Cardiac septum (tissue), 1 donor: Measurements from ENCODE around the gene KPNA4. TPM values are rescaled to one million over a fixed set of nuclear protein-coding genes. Genes with fewer than 3 reads are reported as not detected.
"Not testable (repeated sequence)": the region's sequence is repeated elsewhere in the genome, so short reads cannot be mapped to it uniquely, and the experiment has no call there.

Experiments
- DNase-seq: peaks from one replicate; pipeline ENCODE4 v3.0.0-alpha.2; 2020; ENCODE audit warnings: low spot score
- intact Hi-C: fragments of 100-400 bp; cut with DNase I; formaldehyde crosslinking; loops from one replicate; pipeline ENCODE4 v1.14.0; 2022
- total RNA-seq: library from RNA; stranded (reverse); fragmentation: NEBNext Ultra II Directional; extraction: Animal tissue kit (Norgen Biotek cat#: 25700); gene quantifications from one replicate; pipeline ENCODE4 v1.2.1, GENCODE V29; 2021
- donor health status: DM: no; HTN: no; CAD: no.

The KPNA4 gene
- total RNA-seq, 1 donor from 2014 or later: 144 TPM

- DNase-seq: no peak
- intact Hi-C loops: no loop called here
Observed at GRCh38 chr3:160464321-160464720, 101.0 kb downstream of the KPNA4 start.

GRCh38 chr3:160460033-160460432 is 105.3 kb downstream of the KPNA4 start:
- DNase-seq: no peak
- intact Hi-C loops: no loop called here

GRCh38 chr3:160459450-160459970 is 105.9 kb downstream of the KPNA4 start:
- no peak for DNase-seq

GRCh38 chr3:160458151-160458550 is 107.2 kb downstream of the KPNA4 start:
- intact Hi-C loops: no loop called here
- no peak for DNase-seq

More at GRCh38 chr3:160459450-160459970, 105.9 kb downstream of the KPNA4 start:
- intact Hi-C loops: no loop called here

- intact Hi-C loops: no loop called here
- no peak for DNase-seq
Observed at GRCh38 chr3:160455846-160456245, 109.5 kb downstream of the KPNA4 start.

- intact Hi-C loops: no loop called here
- no peak for DNase-seq
Observed at GRCh38 chr3:160454995-160455394, 110.4 kb downstream of the KPNA4 start.

GRCh38 chr3:160452251-160452650 is 113.1 kb downstream of the KPNA4 start:
- DNase-seq, intact Hi-C loops: not testable (repeated sequence)

GRCh38 chr3:160451602-160452001 is 113.8 kb downstream of the KPNA4 start:
- DNase-seq: no peak
- intact Hi-C loops: no loop called here

GRCh38 chr3:160450846-160451245 is 114.5 kb downstream of the KPNA4 start:
- intact Hi-C loops: no loop called here
- no peak for DNase-seq

GRCh38 chr3:160449636-160450598 is 115.5 kb downstream of the KPNA4 start, which contains the start of gene TRIM59:
Gene TRIM59 (minus strand): TSS chr3:160449786. CDS start chr3:160439183, 10,603 bp downstream.
- intact Hi-C loops: no loop called here

GRCh38 chr3:160448845-160449635 is 116.3 kb downstream of the KPNA4 start:
- no peak for DNase-seq
- intact Hi-C loops: no loop called here

More at GRCh38 chr3:160449636-160450598, 115.5 kb downstream of the KPNA4 start, which contains the start of gene TRIM59:
- peak; percentile 95 for DNase-seq

- intact Hi-C loops: no loop called here
Observed at GRCh38 chr3:160447544-160447943, 117.8 kb downstream of the KPNA4 start.

GRCh38 chr3:160446522-160447056 is 118.8 kb downstream of the KPNA4 start:
- intact Hi-C loops: no loop called here
- DNase-seq: no peak

More at GRCh38 chr3:160447544-160447943, 117.8 kb downstream of the KPNA4 start:
- no peak for DNase-seq

GRCh38 chr3:160445854-160446253 is 119.5 kb downstream of the KPNA4 start:
- no peak for DNase-seq
- intact Hi-C loops: no loop called here

Other genes starting within 250 kb of the KPNA4 start
- 10.7 TPM for gene IFT80, start 166.3 kb downstream of the KPNA4 start, total RNA-seq
- 17.5 TPM for gene SMC4, start 165.9 kb downstream of the KPNA4 start, total RNA-seq
- 0.51 TPM for gene TRIM59, start 115.8 kb downstream of the KPNA4 start, total RNA-seq
- not detected for gene ARL14, start 111.6 kb upstream of the KPNA4 start, total RNA-seq
- 28.8 TPM for gene PPM1L, start 190.7 kb upstream of the KPNA4 start, total RNA-seq